ENCODE data around the gene SLC34A3.

GRCh38 chr9:137205126-137206069, 25.3 kb upstream of the SLC34A3 start, which contains the start of the genes NDOR1 and TMEM203:
- TF ChIP-seq CTCF (IDR thresholded peaks at IDR 0.05; ENCODE audit: low read length) (no peak), EZH2 (IDR thresholded peaks at IDR 0.05; ENCODE audit: borderline replicate concordance, low read length) (no peak)
